Pancreas (tissue), 10 donors: ENCODE results near the gene TRERF1. TPM values are rescaled to one million over a fixed set of nuclear protein-coding genes. Genes with fewer than 3 reads are reported as not detected.
A peak's percentile ranks its signal among the peaks of the same experiment; 100 is the strongest.

Experiments
- ATAC-seq, 4 donors: fragments of 200-7000 bp; cut with Tn5 transposase; one replicate each; pipeline versions ENCODE4 v1.8.0 to v1.9.1; 2020; ENCODE audit warnings: mild to moderate bottlenecking in 4 of 4, moderate library complexity in 4 of 4
- DNase-seq, 6 donors: peaks; one replicate each; pipeline ENCODE4 v3.0.0-alpha.2; 2020
- FAIRE-seq: peaks from 2 replicates; lab custom pipeline; 2012; peaks lifted over from hg19 to GRCh38; lab: Jason Lieb, UNC
- H3K27ac ChIP-seq, 4 donors: fragments of 200-600 bp; sonication (generic); 1 replicate in 3 of 4; 2 replicates in 1 of 4; pipeline versions ENCODE4 v1.5.0 to v1.8.0; 2020
- H3K27me3 ChIP-seq, 4 donors: fragments of 200-600 bp; one replicate each; pipeline ENCODE4 v1.8.0; 2021
- H3K36me3 ChIP-seq, 3 donors: fragments of 200-600 bp; sonication (generic) in 1 of 3; one replicate each; pipeline versions ENCODE4 v1.5.0 to v1.8.0; 2020 to 2021
- H3K4me1 ChIP-seq, 3 donors: fragments of 200-600 bp; one replicate each; pipeline ENCODE4 v1.8.0; 2021
- H3K4me3 ChIP-seq, 4 donors: fragments of 200-600 bp; sonication (generic) in 2 of 4; one replicate each; pipeline versions ENCODE4 v1.5.0 to v1.8.0; 2020 to 2021
- H3K9me3 ChIP-seq, 4 donors: fragments of 200-600 bp; one replicate each; pipeline ENCODE4 v1.8.0; 2021
- WGBS, 2 donors: extraction: QIAGEN DNeasy Blood & Tissue Kit; methylation state at CpG; one replicate each; pipeline ENCODE4 v1.1.7; 2013; 5-methylcytosine and 5-hydroxymethylcytosine counted together
- intact Hi-C, 3 donors: fragments of 100-400 bp; cut with DNase I; formaldehyde crosslinking; loops; one replicate each; pipeline versions ENCODE4 v1.11.1 to v1.14.2; 2022
- polyA plus RNA-seq, 2 donors: library from polyadenylated mRNA; stranded (reverse); fragments of 200-250 nt; gene quantifications; one replicate each; pipeline ENCODE4 v1.2.3, GENCODE V29; 2013
- total RNA-seq, 6 donors: library from RNA; stranded (reverse); fragmentation: NEBNext Ultra II Directional in 4 of 6; extraction: Animal tissue kit (Norgen Biotek cat#: 25700) in 4 of 6; gene quantifications; one replicate each; pipeline versions ENCODE4 v1.2.1 to v1.2.4, GENCODE V29; 2021 to 2023
- TF ChIP-seq, protein P1 (sequence below), 4 donors: fragments of 200-600 bp; sonication (generic) in 3 of 4; IDR thresholded peaks; one replicate each; pipeline versions ENCODE4 v1.5.0 to v1.8.0; 2021; ENCODE audit warnings: antibody characterized with exemption in 4 of 4
- donor health status: healthy with polysubstance abuse.
- donor health status: DM: no; HTN: no; CAD: no; lungs with moderate emphysema.
- donor health status: DM: no; HTN: no; CAD: no.
- donor health status: control.
- donor health status: control.
- donor health status: Bipolar disorder and iron deficiency.
- donor health status: DM: yes; HTN: yes; CAD: no.
- donor health status: DM: no; HTN: no; CAD: no.
- donor health status: DM: no; HTN: no; CAD: no.
- donor health status: DM: yes; HTN: yes; CAD: no.

Gene TRERF1
- total and polyA plus RNA-seq, 8 donors, result 0.94 to 2.5 (median 1.5) TPM

DNA sequence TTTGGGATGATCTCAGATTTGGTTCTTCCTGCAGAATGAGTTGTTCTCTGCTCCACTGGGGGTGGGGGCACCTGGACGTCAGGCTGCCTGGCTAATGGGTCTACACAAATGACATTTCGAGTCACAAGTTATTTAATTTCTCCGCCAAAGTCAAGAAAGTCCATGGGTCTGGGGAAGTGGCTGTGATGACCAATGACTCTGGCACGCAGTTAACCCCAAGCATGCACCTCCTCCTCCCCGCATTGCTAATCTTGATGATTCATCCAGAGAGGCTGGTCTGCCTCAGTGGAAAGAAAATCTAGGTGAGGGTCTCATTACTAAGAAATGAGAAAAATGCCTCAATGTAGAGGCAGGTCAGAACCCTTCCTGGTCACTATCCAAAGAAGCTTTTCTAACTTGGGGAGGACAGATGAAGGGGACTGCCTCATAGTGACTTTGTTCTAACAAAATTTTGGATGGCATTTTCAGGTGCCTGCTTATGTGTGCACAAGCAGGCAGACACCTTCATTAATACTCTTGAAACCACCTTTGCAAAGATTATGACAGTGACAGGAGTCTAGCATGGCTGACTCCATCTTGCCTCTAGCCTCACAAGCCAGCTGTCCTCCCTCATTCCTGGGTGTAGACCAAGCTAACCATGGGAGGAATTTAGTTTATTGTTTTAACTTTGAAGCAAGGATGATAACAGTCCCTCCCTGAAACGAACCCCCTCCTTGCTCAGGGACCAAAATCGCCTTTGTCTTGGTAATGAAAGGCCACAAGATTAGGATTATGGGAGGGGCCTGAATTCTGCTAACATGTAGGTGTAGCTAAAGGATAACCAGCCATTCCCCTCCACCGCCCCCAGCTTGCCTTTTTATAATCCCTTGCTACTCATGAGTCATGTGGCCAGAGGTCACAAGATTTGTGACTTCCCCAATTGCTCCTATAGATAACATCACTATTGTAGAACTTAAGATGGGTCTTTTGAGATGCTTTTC lies 135.4 kb downstream of the TRERF1 start:
- Histone ChIP-seq H3K9me3 (no peaks in the 10 kb centered on the region), H3K27ac (peak overlapping the region in 2 of 4 donors; percentile 37 to 41), H3K36me3 (no peaks in the 10 kb centered on the region), H3K4me1 (no peaks in the 10 kb centered on the region), H3K27me3 (no peaks in the 10 kb centered on the region), H3K4me3 (no peak overlapping the region)
- DNase-seq, result peak in 1 of 6 donors; percentile 38
- intact Hi-C loops, result no loop called here
- ATAC-seq, result peak in 3 of 4 donors; percentile 29 to 71 (median 62)
- TF ChIP-seq, protein P1, sequence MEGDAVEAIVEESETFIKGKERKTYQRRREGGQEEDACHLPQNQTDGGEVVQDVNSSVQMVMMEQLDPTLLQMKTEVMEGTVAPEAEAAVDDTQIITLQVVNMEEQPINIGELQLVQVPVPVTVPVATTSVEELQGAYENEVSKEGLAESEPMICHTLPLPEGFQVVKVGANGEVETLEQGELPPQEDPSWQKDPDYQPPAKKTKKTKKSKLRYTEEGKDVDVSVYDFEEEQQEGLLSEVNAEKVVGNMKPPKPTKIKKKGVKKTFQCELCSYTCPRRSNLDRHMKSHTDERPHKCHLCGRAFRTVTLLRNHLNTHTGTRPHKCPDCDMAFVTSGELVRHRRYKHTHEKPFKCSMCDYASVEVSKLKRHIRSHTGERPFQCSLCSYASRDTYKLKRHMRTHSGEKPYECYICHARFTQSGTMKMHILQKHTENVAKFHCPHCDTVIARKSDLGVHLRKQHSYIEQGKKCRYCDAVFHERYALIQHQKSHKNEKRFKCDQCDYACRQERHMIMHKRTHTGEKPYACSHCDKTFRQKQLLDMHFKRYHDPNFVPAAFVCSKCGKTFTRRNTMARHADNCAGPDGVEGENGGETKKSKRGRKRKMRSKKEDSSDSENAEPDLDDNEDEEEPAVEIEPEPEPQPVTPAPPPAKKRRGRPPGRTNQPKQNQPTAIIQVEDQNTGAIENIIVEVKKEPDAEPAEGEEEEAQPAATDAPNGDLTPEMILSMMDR (IDR thresholded peaks at IDR 0.05), result no peak
- WGBS, 2 donors, result 78 to 84% methylated on average over 8 of the region's 8 CpGs
- FAIRE-seq, result no peak

- Histone ChIP-seq H3K4me3 (no peak overlapping the region), H3K27me3 (no peaks in the 10 kb centered on the region), H3K9me3 (no peaks in the 10 kb centered on the region), H3K27ac (peak overlapping the region in 1 of 4 donors; percentile 22), H3K36me3 (no peaks in the 10 kb centered on the region), H3K4me1 (no peaks in the 10 kb centered on the region)
- 83 to 88% methylated on average over 10 of the region's 10 CpGs for WGBS, 2 donors
- DNase-seq (no peak), ATAC-seq (no peak), FAIRE-seq (no peak)
- TF ChIP-seq, protein P1 (IDR thresholded peaks at IDR 0.05), result no peak
- intact Hi-C loops, result no loop called here
Observed at GRCh38 chr6:42315259-42315990, 136.3 kb downstream of the TRERF1 start.

DNA sequence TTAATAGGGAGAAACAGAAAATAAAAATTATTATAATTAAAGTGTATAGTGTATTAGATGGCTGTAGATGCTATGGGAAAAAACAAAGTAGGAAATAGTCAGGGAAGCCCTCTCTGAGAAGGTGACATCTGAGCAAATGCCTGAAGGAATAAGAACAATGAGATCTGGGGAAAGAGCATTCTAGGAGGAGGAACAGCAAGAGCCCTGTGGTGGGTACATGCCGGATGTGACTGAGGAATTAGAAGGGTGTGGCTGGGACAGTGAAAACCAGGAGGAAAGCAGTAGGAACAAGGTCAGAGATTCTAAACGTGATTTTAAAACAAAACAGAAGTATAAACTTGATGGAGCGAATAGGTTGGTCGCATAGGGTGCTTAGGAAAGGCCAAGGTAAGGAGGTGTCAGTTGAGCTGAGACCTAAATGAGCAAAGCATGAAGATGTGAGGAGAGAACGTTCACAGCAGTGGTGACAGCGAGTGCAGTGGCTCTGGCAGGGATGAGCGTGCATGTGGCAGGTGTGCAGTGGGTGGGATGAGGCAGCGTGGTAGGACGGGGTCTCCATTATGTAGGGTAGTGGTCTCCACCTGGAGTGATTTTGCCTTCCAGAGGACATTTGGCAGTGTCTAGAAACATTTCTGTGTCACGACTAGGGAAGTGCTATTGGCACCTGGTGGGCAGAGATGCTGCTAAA lies 137.0 kb downstream of the TRERF1 start:
- intact Hi-C loops, result no loop called here

DNA sequence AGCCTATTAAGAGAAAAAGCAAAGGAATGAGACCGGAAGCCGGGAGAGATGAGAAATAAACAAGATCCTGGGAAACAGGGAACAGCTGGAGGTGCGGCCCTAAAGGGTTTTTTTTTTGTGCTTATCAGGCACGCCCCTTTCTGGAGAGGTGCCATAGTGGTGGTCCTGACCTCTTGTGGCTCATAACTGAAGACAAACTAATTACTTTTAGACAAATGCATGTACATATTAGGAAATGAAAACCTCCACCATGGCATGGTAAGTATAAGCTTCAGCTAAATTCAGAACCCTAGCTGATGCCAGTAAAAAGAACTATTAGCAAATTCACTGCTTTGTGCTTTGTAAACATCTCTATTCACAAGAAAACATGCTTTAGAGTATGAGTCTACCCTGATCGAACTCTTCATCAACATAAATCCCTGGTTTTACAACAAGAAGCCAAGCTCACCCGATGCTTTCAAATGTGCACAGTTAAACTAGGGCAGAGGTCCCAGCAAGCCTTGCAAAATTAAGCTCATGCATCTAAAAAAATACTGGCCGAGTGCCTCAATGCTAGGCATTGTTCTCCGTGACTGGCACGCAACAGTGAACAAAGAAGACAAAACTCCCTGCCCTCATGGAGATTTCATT lies 137.7 kb downstream of the TRERF1 start:
- intact Hi-C loops, result no loop called here
- H3K4me3 ChIP-seq, result no peak overlapping the region
- no peaks in the 10 kb centered on the region for H3K27me3 ChIP-seq
- DNase-seq, result no peak
- no peak for ATAC-seq
- H3K4me1 ChIP-seq, result no peaks in the 10 kb centered on the region
- no peak overlapping the region for H3K27ac ChIP-seq
- TF ChIP-seq, protein P1 (IDR thresholded peaks at IDR 0.05), result no peak
- no peak for FAIRE-seq
- H3K36me3 ChIP-seq, result no peaks in the 10 kb centered on the region
- H3K9me3 ChIP-seq, result no peaks in the 10 kb centered on the region
- WGBS, 2 donors, result 76% methylated on average over 9 of the region's 9 CpGs

More for the DNA sequence above, 137.0 kb downstream of the TRERF1 start:
- no peaks in the 10 kb centered on the region for H3K9me3 ChIP-seq
- H3K27ac ChIP-seq, result no peak overlapping the region
- 82 to 89% methylated on average over 10 of the region's 10 CpGs for WGBS, 2 donors
- FAIRE-seq (no peak), DNase-seq (no peak), ATAC-seq (no peak)
- H3K36me3 ChIP-seq, result no peaks in the 10 kb centered on the region
- no peak overlapping the region for H3K4me3 ChIP-seq
- H3K27me3 ChIP-seq, result no peaks in the 10 kb centered on the region
- H3K4me1 ChIP-seq, result no peaks in the 10 kb centered on the region
- TF ChIP-seq, protein P1 (IDR thresholded peaks at IDR 0.05), result no peak
